TTC549 (cell line): ENCODE measurements around the gene MAP7D1.

ENCODE experiments used
- FAIRE-seq: peaks from 2 replicates; lab custom pipeline; 2012; peaks lifted over from hg19 to GRCh38; lab: Jason Lieb, UNC

MAP7D1 gene

DNA sequence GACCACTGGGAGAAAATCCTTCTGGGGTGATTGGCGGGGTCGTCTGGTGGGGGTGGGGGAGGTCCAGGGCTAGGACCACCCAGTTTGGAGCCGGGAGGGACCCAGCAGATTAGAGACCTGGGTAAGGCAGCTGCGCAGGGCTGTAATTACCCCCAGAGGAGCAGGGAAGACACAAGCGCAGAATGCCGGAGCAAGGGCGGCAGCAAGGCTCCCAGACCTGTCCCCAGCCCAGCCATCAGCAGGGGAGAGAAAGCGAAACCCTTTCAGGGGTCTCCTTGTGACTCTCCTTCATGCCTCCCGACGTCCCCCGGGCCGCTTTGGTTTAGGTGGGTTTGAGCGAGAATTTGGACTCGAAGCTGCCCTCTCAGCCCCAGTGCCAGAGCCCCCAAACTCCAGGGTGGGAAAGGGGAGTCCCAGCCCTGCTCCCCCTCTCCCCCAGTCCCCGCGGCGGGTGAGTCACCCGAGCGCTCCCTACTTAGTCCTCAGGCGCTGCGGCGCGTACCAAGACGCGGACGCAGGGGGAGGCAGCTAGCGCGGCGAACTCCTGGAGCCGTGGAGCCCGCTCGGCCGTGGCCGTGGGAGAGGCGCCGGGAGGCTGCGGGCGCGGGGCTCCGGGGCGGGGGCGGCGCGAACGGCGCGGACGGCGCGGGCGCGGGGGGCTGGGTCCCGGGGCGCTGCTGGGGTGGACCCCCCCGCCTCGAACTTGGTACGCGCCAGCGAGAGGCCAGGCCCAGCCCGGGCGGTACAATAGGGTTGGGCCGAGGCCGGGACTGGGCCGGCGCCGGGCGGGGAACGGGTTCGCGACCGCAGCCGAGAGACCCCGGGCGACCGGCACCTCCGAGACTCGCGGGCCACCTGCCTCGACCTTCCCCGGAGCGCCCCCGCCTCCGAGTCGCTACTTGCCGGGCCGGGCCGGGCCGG is at the start of gene MAP7D1:
Gene MAP7D1, plus strand, starts transcription at position 753 of the 921 bp plus-strand sequence. CDS start 258 bp downstream, outside the sequence.
- no peak for FAIRE-seq

DNA sequence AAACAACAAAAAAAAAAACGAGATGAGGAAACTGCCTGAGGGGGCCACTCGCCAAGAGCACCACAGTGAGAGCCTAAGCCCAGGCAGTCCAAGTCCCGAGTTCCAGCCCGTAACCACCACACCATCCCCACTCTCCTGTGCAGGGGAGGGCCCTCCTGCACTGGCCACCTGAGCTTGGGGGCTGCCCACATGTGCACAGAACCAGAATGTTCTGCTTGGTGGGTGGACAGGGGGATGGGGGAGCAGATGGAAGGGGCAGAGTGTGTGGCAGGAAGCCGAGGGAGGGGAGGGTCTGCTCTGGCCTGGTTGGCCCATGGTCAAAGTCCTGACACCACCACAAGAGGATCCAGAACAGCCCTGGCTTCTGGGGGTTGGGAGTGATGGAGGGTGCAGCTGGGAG is 49.7 kb upstream of the MAP7D1 start:
- FAIRE-seq, result no peak

- FAIRE-seq, result no peak
These were observed 48.6 kb upstream of the MAP7D1 start for GRCh38 chr1:36107394-36107793.

GRCh38 chr1:36108314-36108713 is 47.6 kb upstream of the MAP7D1 start:
- FAIRE-seq, result no peak

GRCh38 chr1:36109041-36109679 is 46.8 kb upstream of the MAP7D1 start:
- no peak for FAIRE-seq

GRCh38 chr1:36111151-36111550 is 44.8 kb upstream of the MAP7D1 start:
- no peak for FAIRE-seq

- FAIRE-seq, result no peak
These were observed 43.1 kb upstream of the MAP7D1 start for GRCh38 chr1:36112823-36113222.

DNA sequence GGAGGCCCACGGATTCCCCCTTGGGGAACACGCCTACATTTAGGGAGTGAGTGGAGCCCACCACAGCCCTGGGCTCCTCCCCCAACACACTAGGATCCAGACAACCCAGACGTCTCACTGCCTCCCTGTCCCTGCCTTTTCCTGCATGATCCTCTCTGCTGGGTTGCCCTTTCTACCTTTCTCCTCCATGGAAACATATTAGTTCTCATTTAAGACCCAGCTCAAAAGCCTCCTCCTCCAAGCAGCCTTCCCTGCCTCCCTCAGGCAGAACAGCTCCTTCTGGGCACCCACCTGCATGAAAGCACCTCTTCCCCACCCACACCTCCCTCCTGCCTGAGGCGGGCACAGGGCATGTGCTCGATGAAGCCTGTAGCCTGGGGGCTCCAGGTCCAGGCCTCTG is 41.6 kb upstream of the MAP7D1 start:
- no peak for FAIRE-seq

DNA sequence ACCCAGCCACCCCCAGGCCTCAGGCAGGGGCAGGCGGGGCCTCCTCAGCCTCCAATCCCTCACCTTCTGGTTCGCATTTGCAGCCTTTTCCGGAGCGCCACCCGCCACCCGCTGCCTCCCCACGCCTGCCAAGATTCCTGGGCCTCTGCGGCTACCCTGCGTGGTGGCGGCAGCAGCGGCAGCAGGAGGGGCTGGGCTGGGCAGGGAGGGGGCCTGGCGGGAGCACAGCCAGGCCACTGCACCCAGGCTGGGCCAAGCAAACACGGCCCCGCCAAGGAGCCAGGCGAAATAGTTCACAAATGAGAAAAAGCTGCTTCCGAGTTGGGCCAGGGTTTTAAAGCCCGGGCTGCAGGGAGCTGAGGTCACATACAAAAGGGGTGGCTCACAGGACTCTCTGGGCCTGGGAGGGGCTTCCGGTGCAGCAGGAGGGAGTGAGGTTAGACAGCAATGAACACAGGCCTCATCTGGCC is 40.7 kb upstream of the MAP7D1 start:
- FAIRE-seq, result no peak

DNA sequence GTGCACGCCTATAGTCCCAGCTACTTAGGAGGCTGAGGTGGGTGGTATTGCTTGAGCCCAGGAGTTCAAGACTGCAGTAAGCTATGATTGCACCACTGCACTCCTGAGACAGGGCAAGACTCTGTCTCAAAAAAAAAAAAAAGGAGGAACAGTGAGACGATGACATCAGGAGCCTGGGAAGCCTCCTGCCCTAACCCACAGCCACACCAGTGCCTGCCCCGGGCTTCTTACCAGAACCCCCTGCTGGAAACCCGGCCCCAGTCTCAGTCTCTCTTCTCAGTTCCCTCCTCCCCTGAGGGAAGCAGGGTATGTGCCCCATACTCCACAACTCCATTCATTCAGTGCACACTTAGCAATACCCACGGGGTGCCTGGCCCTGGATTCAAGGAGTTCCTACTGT is 40.0 kb upstream of the MAP7D1 start:
- FAIRE-seq, result no peak

- no peak for FAIRE-seq
These were observed 39.1 kb upstream of the MAP7D1 start for GRCh38 chr1:36116901-36117300.

DNA sequence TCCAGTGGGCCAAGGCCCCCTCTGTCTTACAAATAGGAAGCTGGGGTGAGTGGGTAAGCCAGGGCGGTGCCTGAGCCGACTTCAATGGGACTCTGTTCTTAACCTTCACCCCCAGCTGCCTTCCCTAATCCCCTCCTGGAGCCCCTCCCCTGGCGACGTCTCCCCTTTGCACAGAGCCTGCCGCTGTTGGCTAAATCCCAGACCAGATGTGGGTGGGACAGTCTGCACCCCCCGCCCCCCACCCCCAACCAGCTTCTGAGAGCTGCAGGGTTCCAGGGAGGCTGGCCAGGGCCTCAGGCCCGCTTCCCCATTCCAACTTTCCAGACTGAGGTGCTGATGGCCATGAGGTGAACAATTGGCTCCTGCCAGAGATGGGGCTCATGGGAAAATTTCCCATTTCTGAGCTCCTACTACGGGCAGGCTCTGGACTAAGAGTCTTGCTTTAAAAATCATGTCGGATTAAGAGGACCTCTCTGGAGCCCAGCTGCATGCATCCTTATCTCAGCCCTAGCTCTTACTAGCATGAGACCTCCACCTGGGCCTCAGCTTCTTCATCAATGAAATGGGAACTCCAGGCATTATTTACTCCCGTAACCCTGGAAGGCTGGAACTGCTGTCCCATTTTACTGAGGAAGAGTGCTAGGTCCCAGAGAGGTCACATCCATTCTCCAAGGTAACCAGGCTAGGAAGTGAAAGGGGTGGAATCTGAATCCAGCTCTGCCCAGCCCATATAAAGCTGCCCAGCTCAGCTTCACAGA is 37.3 kb upstream of the MAP7D1 start:
- no peak for FAIRE-seq

DNA sequence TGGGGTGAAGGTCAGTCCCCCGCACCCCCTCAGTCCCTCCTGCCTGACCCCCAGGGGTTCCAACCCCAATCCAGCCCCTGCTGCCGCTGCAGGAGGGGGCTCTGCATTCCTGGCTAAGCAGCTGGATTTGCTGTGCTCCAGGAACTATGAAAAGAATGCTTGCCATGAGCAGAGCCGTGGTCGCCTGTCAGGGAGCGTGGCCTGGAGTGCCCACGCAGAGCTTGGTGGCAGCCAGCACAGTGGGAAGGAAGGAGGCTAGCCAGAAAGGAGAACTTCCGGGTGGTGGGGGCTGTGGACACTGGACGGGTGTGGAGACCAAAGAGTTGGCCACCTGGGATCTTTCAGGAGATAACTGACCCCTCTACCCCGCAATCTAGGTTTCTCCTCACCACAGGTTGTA is 36.5 kb upstream of the MAP7D1 start:
- no peak for FAIRE-seq

DNA sequence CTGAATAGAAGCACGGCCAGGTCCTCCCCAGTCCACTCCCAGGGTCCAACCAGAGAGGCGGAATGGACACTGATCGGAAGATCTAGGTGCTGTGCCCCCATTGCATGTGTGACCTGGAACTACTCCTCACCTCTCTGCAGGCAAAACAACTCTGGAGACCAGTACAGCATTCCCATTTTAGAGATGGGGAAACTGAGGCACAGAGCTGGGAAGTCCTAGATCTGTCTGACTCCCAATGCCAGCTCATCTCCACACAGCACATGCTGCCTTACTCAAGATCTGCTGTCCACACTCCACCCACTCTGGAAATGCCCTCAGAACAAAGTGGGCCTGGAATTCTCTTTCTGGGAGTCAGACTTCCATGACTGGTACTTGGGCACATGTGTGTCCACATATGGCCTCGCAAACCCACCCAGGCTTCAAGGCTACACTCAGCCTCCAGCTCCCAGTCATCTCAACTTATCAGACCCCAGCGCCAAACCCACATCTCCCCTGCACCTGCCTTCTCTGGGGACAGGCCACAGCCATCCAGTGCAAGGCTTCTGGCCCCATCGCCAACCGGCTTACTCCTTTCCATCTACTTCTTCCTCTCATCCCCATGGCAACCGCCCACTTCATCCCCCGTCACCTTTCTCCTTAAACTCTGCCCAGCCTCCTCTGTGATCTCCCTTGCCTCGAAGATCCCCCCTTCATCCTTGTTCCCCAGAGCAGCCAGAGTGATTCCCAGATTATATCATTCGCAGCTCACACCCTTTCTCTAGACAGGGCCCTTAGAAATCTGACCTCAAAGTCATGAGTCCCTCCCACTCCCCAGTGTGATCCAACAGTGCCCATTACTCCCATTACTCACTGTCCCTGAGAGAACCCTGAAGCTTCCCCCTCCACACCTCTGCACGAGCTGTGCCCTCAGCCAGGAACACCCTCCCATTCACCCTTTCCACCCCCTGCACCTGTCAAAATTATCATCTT is 33.6 kb upstream of the MAP7D1 start:
- no peak for FAIRE-seq

GRCh38 chr1:36123356-36123755 is 32.6 kb upstream of the MAP7D1 start:
- no peak for FAIRE-seq

- no peak for FAIRE-seq
These were observed 31.4 kb upstream of the MAP7D1 start for GRCh38 chr1:36124404-36125128.

- no peak for FAIRE-seq
These were observed 30.6 kb upstream of the MAP7D1 start, which contains the start of gene COL8A2 for GRCh38 chr1:36125129-36125991. COL8A2 (minus strand) TSS chr1:36125222; CDS start chr1:36100242, 24,980 bp downstream.

- FAIRE-seq, result no peak
These were observed 29.8 kb upstream of the MAP7D1 start for GRCh38 chr1:36126005-36126716.
